IMR-90 (cell line): ENCODE data around the gene HECW1.

ENCODE experiments used
- BHLHE40 ChIP-seq: fragments of 150-350 bp; IDR thresholded peaks from 2 replicates; pipeline ENCODE4 v1.6.1; 2016; ENCODE audit warnings: mild to moderate bottlenecking, low read depth, low read length
- CHD1 ChIP-seq: IDR thresholded peaks from 2 replicates; pipeline ENCODE4 v1.6.1; 2012; ENCODE audit warnings: low read depth, low read length, improper control_type of control experiment
- CTCF ChIP-seq: conservative IDR thresholded peaks from 2 replicates; pipeline ENCODE4 v1.5.1; 2012; ENCODE audit warnings: mild to moderate bottlenecking, low read depth, low read length, improper control_type of control experiment
- FOS ChIP-seq: fragments of 150-350 bp; IDR thresholded peaks from 2 replicates; pipeline ENCODE4 v1.6.1; 2016; ENCODE audit warnings: low read depth, low read length
- POLR2A ChIP-seq: IDR thresholded peaks from 2 replicates; pipeline ENCODE4 v1.6.1; 2012; ENCODE audit warnings: mild to moderate bottlenecking, low read depth, low read length
- RAD21 ChIP-seq: IDR thresholded peaks from 2 replicates; pipeline ENCODE4 v1.6.1; 2012; ENCODE audit warnings: low read length, improper control_type of control experiment
- RCOR1 ChIP-seq: IDR thresholded peaks from 2 replicates; pipeline ENCODE4 v1.6.1; 2012; ENCODE audit warnings: mild to moderate bottlenecking, low read length, improper control_type of control experiment; ENCODE audit not compliant: insufficient replicate concordance
- RFX5 ChIP-seq: IDR thresholded peaks from 2 replicates; pipeline ENCODE4 v1.8.0; 2012; ENCODE audit warnings: low read depth, mild to moderate bottlenecking, low read length, moderate library complexity
- SMC3 ChIP-seq: fragments of 150-350 bp; IDR thresholded peaks from 2 replicates; pipeline ENCODE4 v1.6.1; 2016; ENCODE audit warnings: low read depth, mild to moderate bottlenecking, antibody characterized with exemption, low read length, moderate library complexity
- USF2 ChIP-seq: fragments of 150-350 bp; IDR thresholded peaks from 2 replicates; pipeline ENCODE4 v1.6.1; 2017; ENCODE audit warnings: mild to moderate bottlenecking, antibody characterized with exemption, low read length, low read depth

- TF ChIP-seq CTCF: no peak
- TF ChIP-seq POLR2A: no peak
- TF ChIP-seq SMC3: no peak
- no peak for TF ChIP-seq FOS
- TF ChIP-seq BHLHE40: no peak
- TF ChIP-seq USF2: no peak
- no peak for TF ChIP-seq CHD1
- no peak for TF ChIP-seq RCOR1
- TF ChIP-seq RFX5: no peak
- TF ChIP-seq RAD21: no peak
These were observed 433.8 kb downstream of the HECW1 start for GRCh38 chr7:43546231-43546630.
